Endothelial cell of hepatic sinusoid (primary cell): Measurements from ENCODE around the gene ZNF446.

ENCODE experiments used
- in situ Hi-C: cut with HindIII; loops from 2 replicates; pipeline ENCODE4 v1.10.0; 2017; ENCODE audit warnings: low sequenced_read_pairs

The ZNF446 gene

DNA sequence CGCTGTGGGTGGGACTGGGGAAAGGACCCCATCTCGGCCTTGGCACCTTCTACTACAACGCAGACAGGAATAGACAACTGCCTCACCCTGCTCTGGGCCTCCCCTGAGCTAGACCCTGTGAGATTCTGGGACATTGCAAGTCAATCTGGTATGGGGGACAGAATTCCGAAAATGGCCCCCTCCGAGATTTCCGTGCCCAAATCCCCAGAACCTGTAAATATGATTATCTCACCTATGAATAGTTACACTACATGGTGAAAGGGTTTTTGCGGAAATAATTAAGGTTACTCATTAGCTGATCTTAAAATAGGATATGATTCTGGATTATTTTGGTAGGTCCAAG lies 44.1 kb downstream of the ZNF446 start:
- in situ Hi-C loops: no loop called here

DNA sequence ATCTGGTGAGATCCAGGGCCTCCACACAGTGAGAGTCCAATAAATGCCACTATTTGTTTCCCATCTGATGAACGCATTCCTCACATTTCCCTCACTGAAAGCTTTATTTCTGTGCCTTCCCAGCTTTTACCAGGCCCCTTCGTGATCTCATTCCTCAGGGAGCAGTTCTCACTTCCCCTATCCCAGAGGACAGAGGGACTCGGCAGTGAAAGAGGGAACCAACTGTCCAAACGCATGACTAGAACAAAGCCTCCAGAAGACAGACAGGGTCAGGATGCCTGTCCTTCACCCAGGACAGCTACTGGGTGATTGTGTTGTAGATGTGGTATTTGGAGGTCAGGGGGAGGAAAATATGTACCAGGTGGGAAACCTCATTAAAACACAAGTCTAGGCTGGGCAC lies 45.5 kb downstream of the ZNF446 start:
- in situ Hi-C loops: no loop called here

DNA sequence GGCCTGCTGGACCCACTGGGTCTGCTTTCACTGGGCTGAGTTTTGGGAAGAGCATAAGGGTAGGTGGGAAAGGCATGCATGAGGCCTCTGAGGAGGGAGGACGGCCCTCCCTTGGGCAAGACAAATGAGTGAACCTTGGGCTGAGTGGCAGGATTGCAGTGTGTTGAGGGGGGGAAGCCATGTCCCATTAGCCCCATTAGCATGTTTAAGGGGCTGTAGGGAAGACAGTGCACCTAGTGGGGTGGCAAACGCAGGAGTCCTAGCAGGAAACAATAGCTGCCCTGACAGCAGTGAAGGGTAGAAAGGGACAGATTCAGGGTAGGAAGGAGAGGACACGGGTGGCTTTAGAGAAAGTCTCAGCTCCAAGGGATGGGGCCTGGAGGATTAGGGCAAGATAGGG lies 46.6 kb downstream of the ZNF446 start:
- in situ Hi-C loops: no loop called here

DNA sequence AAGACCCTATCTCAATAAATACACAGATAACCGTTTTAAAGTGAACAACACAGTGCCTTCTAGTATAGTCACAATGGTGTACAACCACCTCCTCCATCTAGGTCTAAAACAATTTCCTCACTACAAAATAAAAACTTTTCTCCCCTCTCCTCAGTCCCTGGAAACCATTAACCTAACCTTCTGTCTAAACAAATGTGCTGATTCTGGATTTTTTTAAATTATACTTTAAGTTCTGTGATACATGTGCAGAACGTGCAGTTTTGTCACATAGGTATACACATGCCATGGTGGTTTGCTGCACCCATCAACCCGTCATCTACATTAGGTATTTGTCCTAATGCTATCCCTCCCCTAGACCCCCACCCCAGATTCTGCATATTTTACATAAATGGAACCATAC lies 53.3 kb downstream of the ZNF446 start:
- in situ Hi-C loops: no loop called here
